ENCODE results near the gene CRX.
"Not testable (repeated sequence)": the region's sequence is repeated elsewhere in the genome, so short reads cannot be mapped to it uniquely, and the experiment has no call there.

Gene CRX

DNA sequence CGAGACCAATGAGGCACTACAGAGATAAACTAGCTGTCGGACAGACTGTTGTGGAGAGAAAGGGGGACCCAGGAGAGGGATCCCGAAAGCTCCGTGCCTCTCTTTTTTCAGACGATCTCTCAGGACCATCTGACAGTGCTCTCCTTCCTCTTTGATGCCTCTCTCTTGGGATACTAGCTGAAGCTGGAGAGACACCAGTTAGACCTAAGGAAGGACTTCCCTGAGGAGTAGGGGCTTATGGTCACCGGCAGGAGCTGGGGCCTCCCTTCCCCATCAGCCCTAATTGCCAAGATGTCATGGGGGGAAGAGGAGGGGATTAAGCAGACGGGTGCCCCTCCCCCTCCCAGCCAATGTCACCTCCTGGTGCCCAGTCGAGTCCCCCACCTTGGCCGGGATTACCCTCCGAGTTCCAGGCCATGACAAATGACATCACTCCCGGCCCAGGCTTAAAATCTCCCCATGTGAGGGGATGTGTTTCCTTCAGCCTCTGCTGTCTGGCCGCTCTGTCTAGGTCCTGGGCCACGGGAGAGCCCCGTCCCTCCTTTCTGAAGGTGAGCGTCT, at the start of gene CRX:
Gene CRX, plus strand, starts transcription at position 478 of the 561 bp plus-strand sequence. CDS start 12,507 bp downstream, outside the sequence.
- no peak for DNase-seq

DNA sequence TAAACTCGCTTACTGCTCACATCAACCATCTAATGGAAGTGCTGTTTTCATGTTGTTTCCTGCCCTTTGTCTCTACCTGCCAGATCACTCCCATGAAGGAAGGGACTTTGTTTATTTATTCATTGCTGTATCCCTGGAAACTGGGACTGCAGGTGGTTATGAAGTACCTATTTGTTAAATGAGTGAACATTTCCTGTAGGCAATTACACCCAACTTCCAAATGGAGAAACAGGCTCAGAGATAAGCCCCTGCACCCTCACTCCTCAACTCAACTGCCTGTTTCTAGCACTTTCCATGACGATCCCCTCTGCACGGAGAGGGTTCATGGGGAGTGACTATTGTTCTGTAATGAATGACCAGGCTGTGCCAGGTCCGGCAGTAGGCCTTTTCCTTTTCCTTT, 45.2 kb upstream of the CRX start:
- DNase-seq: peak; percentile 95

DNA sequence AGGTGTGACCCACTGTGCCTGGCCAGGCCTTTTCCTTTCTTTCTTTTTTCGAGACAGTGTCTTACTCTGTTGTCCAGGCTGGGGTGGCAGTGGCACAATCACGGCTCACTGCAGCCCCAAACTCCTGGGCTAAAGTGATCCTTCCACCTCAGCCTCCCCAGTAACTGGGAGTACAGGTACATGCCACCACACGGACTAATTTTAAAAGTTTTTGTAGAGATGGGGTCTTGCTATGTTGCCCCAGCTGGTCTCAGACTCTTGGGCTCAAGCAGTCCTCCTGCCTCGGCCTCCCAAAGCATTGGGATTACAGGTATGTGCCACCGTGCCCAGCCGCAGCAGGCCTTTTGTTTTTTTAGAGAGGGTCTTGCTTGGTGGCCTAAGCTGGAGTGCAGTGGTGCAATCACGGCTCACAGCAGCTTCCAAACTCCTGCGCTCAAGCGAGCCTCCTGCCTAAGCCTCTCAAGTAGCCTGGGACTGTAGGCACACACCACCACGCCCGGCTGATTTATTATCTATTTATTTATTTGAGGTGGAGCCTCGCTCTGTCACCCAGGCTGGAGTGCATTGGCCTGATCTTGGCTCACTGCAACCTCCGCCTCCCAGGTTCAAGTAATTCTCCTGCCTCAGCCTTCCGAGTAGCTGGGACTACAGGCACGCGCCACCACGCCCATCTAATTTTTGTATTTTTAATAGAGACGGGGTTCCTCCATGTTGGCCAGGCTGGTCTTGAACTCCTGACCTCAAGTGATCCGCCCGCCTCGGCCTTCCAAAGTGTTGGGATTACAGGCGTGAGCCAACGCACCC, 44.3 kb upstream of the CRX start:
- DNase-seq: peak; percentile 33

DNA sequence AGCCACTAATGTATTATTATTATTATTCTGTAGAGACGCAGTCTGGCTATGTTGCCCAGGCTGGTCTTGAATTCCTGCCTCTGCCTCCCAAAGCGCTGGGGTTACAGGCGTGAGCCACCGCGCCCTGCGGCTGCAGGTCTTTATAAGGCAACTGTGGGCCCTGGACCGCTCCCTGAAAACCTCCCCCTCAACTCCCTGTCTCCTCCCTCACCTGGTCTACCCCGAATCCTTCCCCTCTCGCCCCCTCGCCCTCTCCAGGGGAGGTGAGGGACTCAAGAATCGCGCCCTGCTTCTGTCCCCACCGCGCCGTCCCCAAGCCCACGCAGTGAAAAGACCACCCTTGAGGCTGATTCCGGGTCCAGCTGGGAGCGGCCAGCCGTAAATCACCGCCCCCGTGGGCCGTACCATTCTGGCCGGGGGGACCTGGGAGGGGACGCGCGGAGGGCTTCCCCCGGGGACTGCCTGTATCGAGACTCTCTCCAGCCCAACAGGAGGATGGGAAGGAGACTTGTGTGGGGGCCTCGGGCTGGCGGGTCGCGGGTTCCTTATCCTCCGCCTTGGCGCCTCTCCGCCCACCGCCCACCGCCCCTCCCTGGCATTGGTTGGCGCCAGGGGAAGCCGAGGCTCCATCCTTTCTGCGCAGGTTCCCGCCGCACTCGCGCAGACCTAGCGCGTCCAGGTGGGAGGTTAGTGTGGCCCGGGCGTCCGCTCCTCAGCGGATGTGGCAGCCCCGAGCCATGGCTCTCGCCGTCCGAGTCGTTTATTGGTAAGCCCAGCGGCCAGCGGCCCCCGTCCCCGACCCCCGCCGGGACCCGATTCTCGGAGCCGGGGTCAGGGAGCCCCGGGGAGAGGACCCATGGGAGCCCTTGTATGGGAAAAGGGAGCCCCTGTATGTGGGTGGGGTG, 43.4 kb upstream of the CRX start, which contains the start of gene SELENOW:
Gene SELENOW, plus strand, starts transcription at position 655 of the 905 bp plus-strand sequence. Its CDS starts 83 bp downstream, at position 738.
- peak; percentile 84 for DNase-seq

DNA sequence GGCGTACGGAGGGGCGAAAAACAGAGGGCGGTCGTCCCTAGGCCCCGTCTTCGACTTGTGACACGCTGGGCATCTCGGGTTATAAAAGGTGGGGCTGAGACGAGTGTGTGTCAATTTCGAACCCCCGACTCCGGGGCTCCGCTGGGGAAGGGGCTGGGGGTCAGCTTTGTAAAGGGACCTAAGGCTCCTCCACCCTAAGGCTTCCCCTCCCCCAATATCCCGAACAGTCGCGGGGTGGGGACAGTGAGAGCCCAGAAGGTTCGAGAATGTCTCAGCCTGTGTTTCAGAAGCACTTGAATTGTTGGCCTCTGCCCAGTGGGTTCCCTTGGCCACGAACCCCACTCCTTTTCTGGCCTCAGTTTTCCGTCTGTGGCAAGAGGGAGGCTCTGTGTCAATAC, 42.8 kb upstream of the CRX start:
- no peak for DNase-seq

DNA sequence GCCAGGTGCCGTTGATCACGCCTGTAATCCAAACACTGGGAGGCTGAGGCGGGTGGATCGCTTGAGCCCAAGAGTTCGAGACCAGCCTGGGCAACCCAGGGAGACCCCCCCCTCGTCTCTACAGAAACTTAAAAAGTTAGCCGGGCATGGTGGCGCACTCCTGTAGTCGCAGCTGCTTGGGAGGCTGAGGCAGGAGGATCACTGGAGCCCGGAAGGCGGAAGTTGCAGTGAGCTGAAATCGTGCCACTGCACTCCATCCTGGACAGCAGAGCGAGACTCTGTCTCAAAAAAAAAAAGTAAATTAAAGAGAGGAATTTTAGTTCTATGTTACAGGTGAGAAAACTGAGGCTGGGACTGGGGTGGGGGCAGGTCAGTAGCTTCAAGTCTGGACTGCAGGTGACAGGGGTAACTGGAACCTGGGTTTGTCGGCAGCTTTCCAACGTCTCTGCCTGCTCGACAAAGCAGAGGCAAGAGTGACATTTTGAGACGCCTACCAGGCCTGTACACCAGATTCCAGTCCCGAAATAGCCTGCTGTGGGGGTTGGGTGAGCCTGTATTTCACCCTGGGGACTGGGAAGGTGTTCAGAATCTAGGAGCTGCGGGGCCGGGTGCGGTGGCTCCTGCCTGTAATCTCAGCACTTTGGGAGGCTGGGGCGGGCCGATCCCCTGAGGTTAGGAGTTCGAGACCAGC, 42.1 kb upstream of the CRX start:
- no peak for DNase-seq

DNA sequence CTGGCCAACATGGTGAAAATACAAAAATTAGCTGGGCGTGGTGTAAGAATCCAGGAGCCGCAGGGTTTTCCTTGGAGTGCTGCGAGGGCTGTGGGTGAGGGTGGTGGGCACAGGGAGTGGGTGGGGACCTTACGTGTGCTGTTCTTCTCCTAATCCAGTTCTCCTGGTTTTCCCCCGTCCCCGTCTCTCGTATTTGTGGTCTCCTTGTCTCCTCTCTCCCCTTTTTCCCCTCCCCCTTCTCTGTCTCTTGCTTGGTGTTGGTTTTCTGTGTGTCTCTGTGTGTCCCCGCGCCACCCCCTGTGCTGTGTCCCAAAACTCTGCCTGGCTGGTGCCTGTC, 41.6 kb upstream of the CRX start:
- DNase-seq: no peak

DNA sequence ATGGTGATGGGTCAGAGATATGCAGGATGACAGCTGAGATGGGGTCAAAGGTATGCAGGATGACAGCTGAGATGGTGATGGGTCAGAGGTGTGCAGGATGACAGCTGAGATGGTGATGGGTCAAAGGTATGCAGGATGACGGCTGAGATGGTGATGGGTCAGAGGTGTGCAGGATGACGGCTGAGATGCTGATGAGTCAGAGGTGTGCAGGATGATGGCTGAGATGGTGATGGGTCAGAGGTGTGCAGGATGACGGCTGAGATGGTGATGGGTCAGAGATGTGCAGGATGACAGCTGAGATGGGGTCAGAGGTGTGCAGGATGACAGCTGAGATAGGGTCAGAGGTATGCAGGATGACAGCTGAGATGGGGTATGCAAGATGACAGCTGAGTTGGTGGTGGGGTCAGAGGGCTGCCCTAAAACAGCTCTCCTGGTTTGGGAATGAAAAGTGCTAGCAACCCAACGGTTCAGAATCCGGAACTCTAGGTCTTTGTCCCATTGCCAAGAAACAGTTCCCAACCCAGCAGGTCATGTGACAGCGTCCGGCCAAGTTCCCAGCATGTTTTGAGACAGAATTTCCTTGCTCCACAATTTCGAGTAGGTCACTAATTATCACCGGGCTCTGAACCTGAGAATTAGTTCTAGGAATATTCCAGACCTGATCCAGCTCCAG, 40.0 kb upstream of the CRX start:
- DNase-seq: no peak

DNA sequence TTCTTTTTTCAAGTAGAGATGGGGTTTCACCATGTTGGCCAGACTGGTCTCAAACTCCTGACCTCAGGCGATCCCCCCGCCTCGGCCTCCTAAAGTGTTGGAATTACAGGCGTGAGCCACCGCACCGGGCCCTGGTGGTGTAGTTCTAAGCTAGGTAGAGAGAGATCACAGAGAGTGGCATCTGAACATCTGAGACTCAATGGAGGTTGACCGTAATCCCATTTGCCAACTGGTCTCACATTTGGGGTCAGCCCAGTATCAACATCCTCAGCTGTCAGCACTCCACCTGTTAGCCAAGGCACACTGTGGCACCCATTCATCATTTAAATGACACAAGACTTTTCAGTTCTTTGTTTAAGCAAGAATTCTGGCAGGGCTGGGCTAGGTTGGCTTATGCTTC, 35.2 kb upstream of the CRX start:
- no peak for DNase-seq

DNA sequence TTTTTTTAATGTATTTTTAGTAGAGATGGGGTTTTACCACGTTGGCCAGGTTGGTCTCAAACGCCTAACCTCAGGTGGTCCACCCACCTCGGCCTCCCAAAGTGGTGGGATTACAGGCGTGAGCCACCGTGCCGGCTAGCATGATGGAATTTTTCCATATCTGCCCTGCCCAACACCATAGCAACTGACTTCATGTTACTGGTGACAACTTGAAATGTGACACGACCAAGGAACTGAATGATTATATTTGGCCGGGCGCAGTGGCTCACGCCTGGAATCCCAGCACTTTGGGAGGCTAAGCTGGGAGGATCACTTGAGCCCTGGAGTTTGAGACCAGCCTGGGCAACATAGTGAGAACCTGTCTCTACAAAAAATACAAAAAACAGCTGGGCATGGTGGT, 34.4 kb upstream of the CRX start:
- DNase-seq: not testable (repeated sequence)

DNA sequence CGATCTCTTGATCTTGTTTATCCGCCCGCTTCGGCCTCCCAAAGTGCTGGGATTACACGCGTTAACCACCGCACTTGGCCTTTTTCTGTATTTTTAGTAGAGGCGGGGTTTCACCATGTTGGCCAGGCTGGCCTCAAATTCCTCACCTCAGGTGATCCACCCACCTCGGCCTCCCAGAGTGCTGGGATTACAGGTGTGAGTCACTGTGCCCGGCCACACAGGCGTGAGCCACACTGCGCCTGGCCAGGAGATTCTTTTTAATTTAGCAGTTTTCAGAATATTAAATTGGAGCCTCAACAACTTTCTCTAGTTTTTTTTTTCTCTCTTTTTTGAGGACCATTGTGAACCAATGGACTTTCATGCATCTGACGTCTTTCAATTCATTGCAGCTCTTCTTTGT, 31.9 kb upstream of the CRX start:
- not testable (repeated sequence) for DNase-seq

DNA sequence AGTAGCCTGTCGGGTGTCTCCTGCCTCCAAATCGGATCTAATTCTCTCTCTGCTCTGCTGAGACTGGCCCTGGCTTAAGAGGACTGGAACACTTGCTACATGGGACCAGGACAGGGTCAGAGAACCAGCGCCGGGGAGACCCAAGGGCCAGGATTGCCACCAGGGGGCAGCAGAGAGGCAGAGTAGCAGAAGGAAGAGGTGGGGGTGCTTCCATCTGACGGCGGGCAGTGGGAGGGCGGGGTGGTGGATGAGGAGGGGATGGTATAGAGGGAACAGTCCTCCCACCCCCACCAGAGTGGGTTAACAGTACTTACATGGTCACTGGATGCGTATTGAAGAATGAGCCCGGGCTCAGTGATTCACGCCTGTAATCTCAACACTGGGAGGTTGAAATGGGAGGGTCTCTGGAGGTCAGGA, 31.3 kb upstream of the CRX start:
- DNase-seq: peak; percentile 30

DNA sequence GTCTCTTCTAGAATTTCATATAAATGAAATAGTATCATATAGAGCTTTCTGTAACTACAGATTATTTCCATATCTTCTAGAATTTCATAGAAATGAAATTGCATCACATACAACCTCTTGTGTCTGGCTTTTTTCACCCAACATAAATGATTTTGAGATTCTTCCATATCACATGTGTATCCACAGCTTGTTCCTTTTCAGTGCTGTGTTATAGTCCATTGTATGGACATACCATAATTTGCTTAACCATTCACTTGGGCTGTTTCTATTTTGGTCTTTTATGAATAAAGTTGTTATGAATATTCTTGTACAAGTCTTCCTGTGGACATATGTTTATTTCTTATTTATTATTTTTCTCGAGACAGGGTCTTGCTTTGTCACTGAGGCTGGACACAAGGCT, 29.1 kb upstream of the CRX start:
- DNase-seq: no peak

DNA sequence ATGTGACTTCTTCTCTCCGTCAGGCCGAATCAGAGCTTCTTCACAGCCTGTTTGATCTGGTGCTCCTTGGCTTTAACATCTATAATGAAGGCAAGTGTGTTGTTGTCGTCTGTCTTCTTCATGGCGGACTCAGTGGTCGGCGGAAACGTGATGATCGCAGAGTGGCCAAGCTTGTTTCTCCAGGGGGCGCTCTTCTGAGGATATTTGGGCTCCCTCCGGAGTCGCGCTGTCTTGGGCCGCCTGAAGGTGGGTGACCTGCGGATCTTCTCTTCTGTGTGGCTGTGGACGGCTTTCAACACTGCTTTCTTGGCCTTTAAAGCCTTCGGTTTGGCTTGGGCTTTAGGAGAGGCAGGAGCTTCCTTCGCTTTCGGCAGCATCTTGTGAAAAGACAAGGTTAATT, 27.2 kb upstream of the CRX start:
- no peak for DNase-seq

DNA sequence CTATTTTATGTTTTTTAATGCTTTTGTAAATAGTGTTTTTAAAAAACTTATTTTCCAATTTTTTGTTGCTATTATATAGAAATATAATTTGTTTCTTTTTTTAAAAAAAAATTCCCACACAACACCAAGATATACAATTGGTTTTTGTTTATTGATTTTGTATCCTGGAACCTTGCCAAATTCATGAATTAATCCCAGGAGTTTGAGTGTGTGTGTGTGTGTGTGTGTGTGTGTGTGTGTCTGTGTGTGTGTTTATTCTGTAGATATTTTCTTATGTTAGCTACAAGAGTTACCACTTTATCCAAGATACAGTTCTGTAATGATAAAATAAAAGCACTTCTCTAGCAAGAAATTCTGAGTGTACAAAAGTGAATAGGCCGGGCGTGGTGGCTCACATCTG, 25.0 kb upstream of the CRX start:
- DNase-seq: no peak

DNA sequence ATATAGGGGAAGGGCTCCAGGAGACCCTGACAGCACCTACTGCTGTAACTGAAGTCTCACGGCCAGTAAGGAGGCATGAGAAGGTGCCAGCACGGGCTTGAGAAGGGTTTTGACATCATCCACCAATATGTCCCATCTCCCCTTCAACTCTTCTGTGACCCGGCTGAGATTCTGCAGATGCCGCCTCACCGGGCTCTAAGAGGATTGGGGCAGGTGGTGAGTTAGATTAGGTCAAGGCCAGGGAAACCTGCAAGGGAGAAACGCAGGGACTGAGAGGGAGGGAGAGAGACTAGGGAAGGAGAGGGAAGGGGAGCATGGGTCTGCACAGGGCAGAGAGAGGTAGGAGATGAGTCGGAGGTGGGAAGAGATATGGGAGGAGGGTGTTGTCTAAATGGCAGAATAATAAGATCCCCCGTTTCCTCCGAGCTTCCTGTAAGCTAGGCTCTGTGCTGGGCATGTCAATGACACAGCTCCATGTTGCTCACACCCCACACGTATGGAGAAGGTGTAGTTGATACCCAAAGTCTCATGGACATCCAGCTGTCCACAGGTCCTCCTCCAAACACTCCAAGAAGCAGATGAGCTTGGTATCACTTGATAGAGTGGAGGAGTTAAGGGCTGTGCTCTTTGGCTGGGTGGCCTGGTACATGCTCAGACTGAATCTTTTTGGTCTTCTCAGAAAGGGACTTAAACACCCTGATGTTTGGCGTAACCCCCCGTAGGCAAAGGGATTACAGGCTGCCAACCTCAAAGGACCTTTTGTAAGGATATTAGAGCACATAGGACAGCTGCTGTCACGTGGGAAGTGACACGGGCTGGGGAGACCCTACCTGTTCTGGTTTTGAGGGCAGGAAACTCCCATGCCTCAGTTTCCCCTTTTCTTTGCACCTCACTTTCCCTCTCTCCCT, 23.5 kb upstream of the CRX start:
- no peak for DNase-seq

DNA sequence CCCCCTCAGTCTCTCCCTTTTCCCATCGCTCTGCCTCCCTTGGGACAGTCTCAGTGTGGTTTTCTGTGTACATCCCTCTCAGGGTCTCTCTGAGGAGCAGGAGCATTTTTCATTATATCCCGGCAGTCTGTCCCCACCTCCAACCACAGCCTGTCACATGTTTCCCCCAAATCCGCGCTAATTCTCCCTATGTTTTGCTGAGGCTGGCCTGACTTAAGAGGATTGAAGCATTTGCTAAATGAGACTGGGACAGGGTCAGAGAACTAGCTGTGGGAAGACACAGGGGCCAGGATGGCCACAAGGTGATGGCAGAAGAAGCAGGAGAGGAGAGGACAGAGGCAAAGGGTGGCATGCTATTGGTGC, 22.9 kb upstream of the CRX start:
- DNase-seq: no peak

DNA sequence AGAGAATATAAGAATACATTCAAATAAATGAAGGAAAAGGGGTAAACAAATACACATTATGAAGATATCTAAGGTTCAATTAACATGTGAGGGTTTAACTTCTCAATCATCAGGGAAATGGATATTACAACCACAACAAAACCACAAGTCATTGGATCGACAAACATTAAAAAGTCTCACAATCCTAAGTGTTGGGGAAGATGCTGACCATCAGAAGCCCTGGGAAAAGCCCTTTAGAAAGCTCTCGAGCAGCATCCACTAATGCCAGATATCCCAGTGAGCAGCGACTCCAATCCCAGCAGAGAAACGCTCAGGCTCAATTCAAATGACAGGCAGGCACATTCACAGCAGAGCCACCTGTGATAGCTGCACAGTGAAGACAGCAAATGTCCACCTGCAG, 20.5 kb upstream of the CRX start:
- DNase-seq: no peak

DNA sequence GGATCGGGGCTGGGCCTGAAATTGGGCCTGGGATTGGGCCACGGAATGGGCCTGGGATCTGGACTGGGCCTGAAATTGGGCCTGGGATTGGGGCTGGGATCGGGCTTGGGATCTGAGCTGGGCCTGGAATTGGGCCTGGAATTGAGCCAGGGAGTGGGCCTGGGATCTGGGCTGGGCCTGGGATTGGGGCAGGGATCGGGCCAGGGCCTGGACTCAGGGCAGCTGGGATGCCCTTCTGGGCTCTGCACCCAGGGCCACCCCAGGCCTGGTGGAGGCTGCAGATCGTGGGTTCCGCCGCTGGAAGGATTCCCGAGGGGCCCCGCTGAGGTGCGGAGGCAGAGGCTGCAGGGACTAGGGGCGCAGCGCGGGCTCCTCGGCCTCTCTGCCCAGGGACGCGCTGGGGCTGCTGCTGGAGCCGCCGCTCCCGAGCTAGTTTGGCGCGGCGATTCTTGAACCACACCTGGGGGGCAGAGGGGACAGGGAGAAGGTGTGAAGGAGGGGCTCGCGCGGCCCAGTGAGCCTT, 19.2 kb upstream of the CRX start:
- DNase-seq: no peak

DNA sequence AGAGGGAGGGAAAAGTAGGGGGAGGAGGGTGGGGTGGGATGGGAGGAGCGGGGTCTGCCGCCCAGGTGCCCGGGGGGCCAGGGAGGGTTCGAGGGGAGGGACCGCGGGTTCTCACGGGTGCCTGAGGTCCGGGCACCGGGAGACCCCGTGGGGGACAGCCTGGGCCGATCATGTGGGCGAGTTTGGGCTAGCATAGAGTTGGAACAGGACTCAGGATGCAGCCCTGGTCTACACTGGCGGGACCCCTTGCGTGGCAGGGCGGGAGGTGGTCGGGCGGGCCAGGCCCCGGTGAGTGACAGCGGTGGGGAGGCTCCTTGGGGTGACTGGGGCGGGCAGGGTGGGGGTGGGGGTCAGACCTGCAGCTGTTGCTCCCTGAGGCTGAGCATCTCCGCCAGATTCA, 18.6 kb upstream of the CRX start:
- not testable (repeated sequence) for DNase-seq

DNA sequence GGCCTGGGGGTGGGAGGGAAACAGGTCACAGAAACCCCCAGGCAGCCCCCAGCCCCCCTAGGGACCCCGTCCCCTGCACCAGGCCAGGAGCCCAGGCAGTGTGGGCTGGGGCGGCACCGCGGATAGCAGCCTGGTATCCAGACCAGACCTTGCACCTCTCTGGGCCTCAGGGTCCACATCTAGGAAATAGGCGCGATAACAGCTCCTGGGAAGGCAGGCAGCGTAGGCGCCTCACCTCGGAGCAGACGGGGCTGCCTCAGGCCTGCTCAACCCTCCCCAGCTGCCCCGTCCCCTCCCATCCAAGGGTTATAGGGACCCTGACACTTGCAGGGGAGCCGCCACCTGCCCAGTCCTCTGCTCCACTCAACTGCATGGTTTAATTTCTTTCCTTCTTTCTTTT, 18.1 kb upstream of the CRX start:
- DNase-seq: not testable (repeated sequence)
